ENCODE data around the gene USP48.

The USP48 gene

DNA sequence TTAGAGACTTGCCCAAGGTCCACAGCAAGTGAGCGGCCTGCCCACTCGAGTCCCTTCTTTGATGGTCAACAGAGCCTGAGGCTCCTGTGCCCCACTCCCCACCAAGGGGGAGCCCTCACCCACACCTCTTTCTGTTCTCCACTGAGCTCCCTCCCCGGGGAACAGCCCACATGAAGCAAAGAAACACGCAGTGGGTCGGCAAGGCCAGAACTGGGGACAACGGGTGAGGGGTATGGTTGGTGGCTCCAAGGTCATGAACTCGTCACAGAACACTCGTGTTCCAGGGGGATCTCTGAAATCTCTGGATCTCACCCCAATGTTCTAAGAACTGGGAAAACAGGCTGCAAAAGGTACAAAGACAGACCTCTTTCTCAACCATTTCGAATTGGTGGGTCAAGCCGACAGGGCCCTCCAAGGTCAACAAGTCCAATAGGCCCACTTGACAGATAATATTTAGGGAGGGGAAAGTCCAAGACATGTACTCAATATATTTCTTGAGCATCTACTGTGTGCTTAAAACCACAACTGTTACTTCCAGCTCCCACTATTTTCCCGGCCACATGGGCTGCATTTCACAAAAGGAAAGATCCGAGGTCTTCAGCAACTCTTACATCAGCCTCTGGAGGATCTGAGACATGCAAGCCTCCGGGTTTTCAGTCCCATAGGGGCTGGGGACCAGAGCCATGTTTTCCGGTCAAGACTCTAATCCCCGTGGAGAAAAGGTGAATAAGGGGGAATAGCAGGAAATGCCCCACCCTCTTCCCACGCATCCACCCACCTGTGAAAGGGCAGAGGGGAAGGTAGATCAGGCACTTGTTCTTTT is 112.7 kb downstream of the USP48 start:
- H3K27ac ChIP-seq (ENCODE audit: low read length), result no peak overlapping the region
- H3K36me3 ChIP-seq (replicated peaks; ENCODE audit: low read depth, low read length), result no peaks in the 10 kb centered on the region
- H3K4me1 ChIP-seq (ENCODE audit: low read length), result no peaks in the 10 kb centered on the region
- H3K79me2 ChIP-seq (ENCODE audit: low read length), result no peaks in the 10 kb centered on the region
- H3K4me3 ChIP-seq (ENCODE audit: low read length), result no peak overlapping the region
- no peaks in the 10 kb centered on the region for H4K20me1 ChIP-seq (ENCODE audit: insufficient read depth, low read length)
- TF ChIP-seq EZH2phosphoT487 (IDR thresholded peaks at IDR 0.05; ENCODE audit: low read depth), result no peak
- TF ChIP-seq, protein P1, sequence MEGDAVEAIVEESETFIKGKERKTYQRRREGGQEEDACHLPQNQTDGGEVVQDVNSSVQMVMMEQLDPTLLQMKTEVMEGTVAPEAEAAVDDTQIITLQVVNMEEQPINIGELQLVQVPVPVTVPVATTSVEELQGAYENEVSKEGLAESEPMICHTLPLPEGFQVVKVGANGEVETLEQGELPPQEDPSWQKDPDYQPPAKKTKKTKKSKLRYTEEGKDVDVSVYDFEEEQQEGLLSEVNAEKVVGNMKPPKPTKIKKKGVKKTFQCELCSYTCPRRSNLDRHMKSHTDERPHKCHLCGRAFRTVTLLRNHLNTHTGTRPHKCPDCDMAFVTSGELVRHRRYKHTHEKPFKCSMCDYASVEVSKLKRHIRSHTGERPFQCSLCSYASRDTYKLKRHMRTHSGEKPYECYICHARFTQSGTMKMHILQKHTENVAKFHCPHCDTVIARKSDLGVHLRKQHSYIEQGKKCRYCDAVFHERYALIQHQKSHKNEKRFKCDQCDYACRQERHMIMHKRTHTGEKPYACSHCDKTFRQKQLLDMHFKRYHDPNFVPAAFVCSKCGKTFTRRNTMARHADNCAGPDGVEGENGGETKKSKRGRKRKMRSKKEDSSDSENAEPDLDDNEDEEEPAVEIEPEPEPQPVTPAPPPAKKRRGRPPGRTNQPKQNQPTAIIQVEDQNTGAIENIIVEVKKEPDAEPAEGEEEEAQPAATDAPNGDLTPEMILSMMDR (IDR thresholded peaks at IDR 0.05; ENCODE audit: low read depth, low read length), result no peak
- H3K4me2 ChIP-seq (ENCODE audit: low read length), result no peak overlapping the region
- no peaks in the 10 kb centered on the region for H3K9me3 ChIP-seq (ENCODE audit: insufficient read depth, low read length)
- H3K9ac ChIP-seq (ENCODE audit: low read length), result no peak overlapping the region
- no peaks in the 10 kb centered on the region for H3K27me3 ChIP-seq (ENCODE audit: low read depth, low read length)
- H2AFZ ChIP-seq (ENCODE audit: low read depth, low read length), result no peak overlapping the region

DNA sequence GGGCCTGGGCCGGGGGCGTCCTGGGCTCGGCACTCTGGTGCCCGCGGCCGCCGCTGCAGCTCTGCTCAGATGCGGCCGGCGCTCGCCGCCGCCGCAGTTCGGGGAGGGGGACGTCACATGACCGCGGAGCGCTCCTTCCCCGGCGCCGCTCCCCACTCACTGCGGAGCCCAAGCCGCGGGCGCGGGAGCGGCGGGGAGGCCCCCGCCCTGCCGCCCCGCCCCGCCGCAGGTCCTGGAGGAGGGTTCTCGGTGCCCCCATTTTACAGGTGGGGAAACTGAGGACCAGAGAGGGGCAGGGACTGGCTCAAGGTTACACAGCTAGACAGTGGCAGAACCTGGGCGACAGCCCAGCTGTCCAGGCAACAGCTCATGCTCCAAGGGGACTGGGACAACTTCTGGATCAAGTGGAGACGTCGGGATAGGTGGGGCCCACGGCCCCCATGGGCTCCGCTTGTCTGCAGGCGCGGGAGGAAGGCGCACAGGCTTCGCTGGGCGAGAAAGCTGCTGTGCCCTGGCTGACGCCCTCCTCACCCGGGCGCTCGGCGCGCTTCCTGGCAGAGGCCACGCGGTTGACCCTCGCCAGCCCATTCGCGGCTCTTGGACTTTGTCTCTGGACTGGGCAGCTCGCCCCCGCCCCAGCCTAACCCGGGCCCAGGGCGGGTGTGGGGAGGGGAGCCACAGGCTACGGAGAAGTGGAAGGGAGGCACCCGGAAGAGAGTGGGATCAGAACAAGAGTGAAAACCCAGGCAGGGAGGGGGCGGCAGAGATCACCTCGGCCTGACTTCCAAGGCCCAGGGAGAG is 113.5 kb downstream of the USP48 start, which contains the start of gene RAP1GAP:
RAP1GAP (minus strand) TSS at position 100 of the 801 bp plus-strand sequence. CDS start 49,325 bp downstream, outside the sequence.
- H3K79me2 ChIP-seq (ENCODE audit: low read length), result no peaks in the 10 kb centered on the region
- no peak within 1 kb of the TSS for H3K9ac ChIP-seq (ENCODE audit: low read length)
- no peak within 1 kb of the TSS for H3K4me3 ChIP-seq (ENCODE audit: low read length)
- no peaks in the 10 kb centered on the region for H3K4me1 ChIP-seq (ENCODE audit: low read length)
- no peak within 1 kb of the TSS for H3K27ac ChIP-seq (ENCODE audit: low read length)
- H3K27me3 ChIP-seq (ENCODE audit: low read depth, low read length), result no peaks in the 10 kb centered on the region
- no peaks in the 10 kb centered on the region for H4K20me1 ChIP-seq (ENCODE audit: insufficient read depth, low read length)
- TF ChIP-seq EZH2phosphoT487 (IDR thresholded peaks at IDR 0.05; ENCODE audit: low read depth), result no peak
- H2AFZ ChIP-seq (ENCODE audit: low read depth, low read length), result no peak within 1 kb of the TSS
- no peaks in the 10 kb centered on the region for H3K36me3 ChIP-seq (replicated peaks; ENCODE audit: low read depth, low read length)
- H3K9me3 ChIP-seq (ENCODE audit: insufficient read depth, low read length), result no peaks in the 10 kb centered on the region
- no peak within 1 kb of the TSS for H3K4me2 ChIP-seq (ENCODE audit: low read length)

DNA sequence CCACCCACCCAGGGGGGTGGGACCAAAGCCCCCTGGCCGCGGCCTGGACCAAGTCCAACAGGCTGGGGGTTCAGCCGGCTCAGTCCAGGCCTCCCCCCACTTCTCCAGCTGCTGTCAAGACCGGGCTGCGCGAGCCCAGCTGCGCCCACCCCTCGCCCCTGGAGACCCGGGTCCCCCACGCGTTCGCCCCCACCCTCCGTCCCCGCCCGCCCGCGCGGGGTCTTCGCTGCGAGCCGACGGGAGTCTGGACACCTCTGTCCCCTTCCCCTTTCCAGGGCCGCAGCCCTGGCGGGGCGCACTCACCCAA is 114.0 kb downstream of the USP48 start:
- no peaks in the 10 kb centered on the region for H3K27me3 ChIP-seq (ENCODE audit: low read depth, low read length)
- no peaks in the 10 kb centered on the region for H3K79me2 ChIP-seq (ENCODE audit: low read length)
- peaks cover 2% of the 10 kb centered on the region; the same call in 1 of the 2 replicates for H3K4me1 ChIP-seq (ENCODE audit: low read length)
- H2AFZ ChIP-seq (ENCODE audit: low read depth, low read length), result no peak overlapping the region
- H3K36me3 ChIP-seq (replicated peaks; ENCODE audit: low read depth, low read length), result no peaks in the 10 kb centered on the region
- H3K9ac ChIP-seq (ENCODE audit: low read length), result no peak overlapping the region
- no peak overlapping the region for H3K27ac ChIP-seq (ENCODE audit: low read length)
- H3K9me3 ChIP-seq (ENCODE audit: insufficient read depth, low read length), result no peaks in the 10 kb centered on the region
- H3K4me3 ChIP-seq (ENCODE audit: low read length), result no peak overlapping the region
- TF ChIP-seq, protein P1 (IDR thresholded peaks at IDR 0.05; ENCODE audit: low read depth, low read length), result no peak
- TF ChIP-seq EZH2phosphoT487 (IDR thresholded peaks at IDR 0.05; ENCODE audit: low read depth), result no peak
- no peak overlapping the region for H3K4me2 ChIP-seq (ENCODE audit: low read length)
- H4K20me1 ChIP-seq (ENCODE audit: insufficient read depth, low read length), result no peaks in the 10 kb centered on the region

DNA sequence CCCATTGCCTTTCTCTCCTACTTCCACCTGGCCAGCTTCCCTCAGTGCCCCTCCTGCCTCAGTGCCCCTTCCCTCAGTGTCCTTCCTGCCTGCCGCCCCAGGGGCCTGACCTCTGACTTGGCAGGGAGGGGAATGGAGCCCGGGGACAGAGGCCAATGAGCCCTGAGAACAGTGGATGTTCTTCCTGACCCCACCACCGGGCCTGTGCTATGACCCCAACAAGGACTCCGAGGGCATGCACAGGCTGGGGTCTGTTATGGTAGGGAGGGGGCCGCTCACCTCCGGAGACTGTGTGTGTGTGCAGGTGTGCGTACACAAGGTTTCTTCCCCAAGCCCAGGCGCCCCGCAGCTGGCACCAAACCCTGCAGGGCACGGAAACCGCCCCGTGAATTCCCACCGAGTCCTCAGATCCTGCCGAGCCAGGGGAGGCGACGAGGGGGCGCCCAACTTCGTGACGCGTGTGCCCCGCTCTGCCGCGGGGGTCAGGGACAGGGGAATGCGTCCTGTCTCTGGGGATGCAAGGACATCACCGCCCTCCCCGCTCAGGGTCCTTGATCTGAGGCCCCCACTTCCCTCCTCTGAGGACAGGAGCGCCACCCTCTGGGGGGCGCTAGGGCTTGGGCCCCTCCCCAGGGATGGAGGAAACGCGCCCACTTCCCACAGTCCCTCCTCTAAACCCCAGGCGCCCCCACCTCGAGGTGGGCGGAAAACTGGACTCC is 114.6 kb downstream of the USP48 start:
- Histone ChIP-seq H3K4me3 (ENCODE audit: low read length) (no peak overlapping the region), H3K4me2 (ENCODE audit: low read length) (no peak overlapping the region), H3K79me2 (ENCODE audit: low read length) (no peaks in the 10 kb centered on the region), H3K36me3 (replicated peaks; ENCODE audit: low read depth, low read length) (no peaks in the 10 kb centered on the region), H3K27ac (ENCODE audit: low read length) (no peak overlapping the region), H3K9ac (ENCODE audit: low read length) (no peak overlapping the region), H3K27me3 (ENCODE audit: low read depth, low read length) (no peaks in the 10 kb centered on the region), H4K20me1 (ENCODE audit: insufficient read depth, low read length) (no peaks in the 10 kb centered on the region), H2AFZ (ENCODE audit: low read depth, low read length) (no peak overlapping the region), H3K4me1 (ENCODE audit: low read length) (peaks cover 5% of the 10 kb centered on the region; the same call in 1 of the 2 replicates), H3K9me3 (ENCODE audit: insufficient read depth, low read length) (no peaks in the 10 kb centered on the region)
- TF ChIP-seq EZH2phosphoT487 (IDR thresholded peaks at IDR 0.05; ENCODE audit: low read depth), result no peak
- TF ChIP-seq, protein P1 (IDR thresholded peaks at IDR 0.05; ENCODE audit: low read depth, low read length), result no peak
